Rectal smooth muscle tissue (tissue), 1 donor: ENCODE results near the gene HIGD1B.
"Not testable (repeated sequence)": the region's sequence is repeated elsewhere in the genome, so short reads cannot be mapped to it uniquely, and the experiment has no call there.

Experiments used
- H3K27ac ChIP-seq: one replicate; pipeline ENCODE4 v1.7.0; 2013; ENCODE audit warnings: low read depth, low read length, inconsistent platforms
- H3K27me3 ChIP-seq: one replicate; pipeline ENCODE4 v1.7.0; 2013; ENCODE audit warnings: low read length; ENCODE audit not compliant: control insufficient read depth, insufficient read depth
- H3K36me3 ChIP-seq: one replicate; pipeline ENCODE4 v1.7.0; 2013; ENCODE audit warnings: low read length; ENCODE audit not compliant: control insufficient read depth, insufficient read depth
- H3K4me1 ChIP-seq: one replicate; pipeline ENCODE4 v1.7.0; 2013; ENCODE audit warnings: low read length; ENCODE audit not compliant: control insufficient read depth, insufficient read depth
- H3K4me3 ChIP-seq: one replicate; pipeline ENCODE4 v1.7.0; 2013; ENCODE audit warnings: low read length
- H3K9ac ChIP-seq: one replicate; pipeline ENCODE4 v1.7.0; 2013; ENCODE audit warnings: low read length

The HIGD1B gene

GRCh38 chr17:44847586-44847985 lies at the start of gene HIGD1B:
Gene HIGD1B (plus strand): TSS chr17:44847883. CDS start chr17:44848153, 270 bp downstream.
- Histone ChIP-seq H3K27me3 (no peaks in the 10 kb centered on the region), H3K9ac (peak within 1 kb of the TSS; percentile 21), H3K4me1 (peaks cover 21% of the 10 kb centered on the region), H3K36me3 (peaks cover 11% of the 10 kb centered on the region), H3K27ac (no peak within 1 kb of the TSS), H3K4me3 (no peak within 1 kb of the TSS)

GRCh38 chr17:44798356-44798755 lies 49.3 kb upstream of the HIGD1B start:
- Histone ChIP-seq H3K9ac (no peak overlapping the region), H3K27ac (peak overlapping the region; percentile 84), H3K4me1 (peaks cover 53% of the 10 kb centered on the region)

GRCh38 chr17:44801880-44802279 lies 45.8 kb upstream of the HIGD1B start:
- Histone ChIP-seq H3K27ac (peak overlapping the region; percentile 91), H3K27me3 (no peaks in the 10 kb centered on the region), H3K4me3 (no peak overlapping the region), H3K4me1 (peaks cover 72% of the 10 kb centered on the region), H3K36me3 (no peaks in the 10 kb centered on the region), H3K9ac (no peak overlapping the region)

More at GRCh38 chr17:44798356-44798755, 49.3 kb upstream of the HIGD1B start:
- H3K36me3 ChIP-seq: no peaks in the 10 kb centered on the region
- H3K27me3 ChIP-seq: no peaks in the 10 kb centered on the region
- no peak overlapping the region for H3K4me3 ChIP-seq

GRCh38 chr17:44804302-44805089 lies 43.2 kb upstream of the HIGD1B start:
- Histone ChIP-seq H3K27me3 (no peaks in the 10 kb centered on the region), H3K36me3 (no peaks in the 10 kb centered on the region), H3K4me3 (peak overlapping the region; percentile 4), H3K4me1 (peaks cover 70% of the 10 kb centered on the region), H3K9ac (no peak overlapping the region), H3K27ac (peak overlapping the region; percentile 91)

DNA sequence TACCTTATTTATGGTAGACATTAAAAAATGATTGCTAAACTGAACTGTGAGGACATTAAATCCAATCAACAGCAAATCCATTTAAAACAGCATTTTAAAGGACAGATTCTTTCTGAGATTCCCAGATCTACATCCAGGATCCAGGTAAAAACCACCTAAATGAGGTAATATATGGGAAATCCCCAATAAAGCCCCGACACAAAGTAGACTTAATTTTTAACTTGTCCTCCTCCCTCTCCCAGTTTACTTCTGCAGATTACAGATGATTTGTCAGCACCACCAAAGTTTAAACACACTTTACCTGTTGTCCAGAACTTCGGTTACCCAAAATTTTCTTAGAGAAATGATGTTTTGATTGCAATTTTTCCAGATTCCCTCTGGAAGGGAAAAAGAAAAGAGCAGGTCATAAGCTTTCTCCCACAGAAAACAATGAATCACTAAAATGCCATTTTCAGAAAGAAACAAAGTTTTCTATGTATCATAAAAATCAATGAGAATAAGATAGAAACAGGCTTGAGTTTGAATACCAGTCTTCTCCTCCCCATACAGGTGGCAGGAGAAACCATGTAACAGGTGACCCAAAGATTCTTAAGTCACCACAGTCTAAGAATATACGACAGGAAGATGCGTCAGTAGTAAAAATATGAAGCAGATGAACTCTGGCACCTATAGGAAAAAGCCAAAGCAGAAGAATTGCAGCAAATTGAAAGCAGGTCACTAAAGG lies 40.4 kb upstream of the HIGD1B start:
- peaks cover 61% of the 10 kb centered on the region for H3K4me1 ChIP-seq

DNA sequence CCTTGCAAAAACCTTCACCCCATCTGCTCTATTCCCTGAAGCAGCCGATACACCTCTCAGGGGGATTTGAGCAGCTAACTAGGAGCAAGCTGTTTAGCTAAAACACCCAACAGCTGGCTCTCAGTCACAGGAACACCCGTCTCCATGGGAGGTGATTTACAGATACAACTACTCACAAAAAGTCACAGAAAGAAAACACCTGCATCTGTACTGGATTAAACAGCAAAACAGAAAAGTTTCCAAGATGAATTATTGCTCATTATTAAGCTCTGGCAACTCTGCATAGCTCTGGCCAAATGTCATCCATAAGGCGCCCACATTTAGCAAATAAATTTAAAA lies 39.9 kb upstream of the HIGD1B start:
- no peak overlapping the region for H3K4me3 ChIP-seq
- H3K27ac ChIP-seq: peak overlapping the region; percentile 78
- H3K9ac ChIP-seq: no peak overlapping the region
- H3K27me3 ChIP-seq: no peaks in the 10 kb centered on the region
- peaks cover 58% of the 10 kb centered on the region for H3K4me1 ChIP-seq
- H3K36me3 ChIP-seq: no peaks in the 10 kb centered on the region

More for the DNA sequence above, 40.4 kb upstream of the HIGD1B start:
- Histone ChIP-seq H3K9ac (no peak overlapping the region), H3K36me3 (no peaks in the 10 kb centered on the region), H3K27ac (peak overlapping the region; percentile 78), H3K4me3 (no peak overlapping the region), H3K27me3 (no peaks in the 10 kb centered on the region)

DNA sequence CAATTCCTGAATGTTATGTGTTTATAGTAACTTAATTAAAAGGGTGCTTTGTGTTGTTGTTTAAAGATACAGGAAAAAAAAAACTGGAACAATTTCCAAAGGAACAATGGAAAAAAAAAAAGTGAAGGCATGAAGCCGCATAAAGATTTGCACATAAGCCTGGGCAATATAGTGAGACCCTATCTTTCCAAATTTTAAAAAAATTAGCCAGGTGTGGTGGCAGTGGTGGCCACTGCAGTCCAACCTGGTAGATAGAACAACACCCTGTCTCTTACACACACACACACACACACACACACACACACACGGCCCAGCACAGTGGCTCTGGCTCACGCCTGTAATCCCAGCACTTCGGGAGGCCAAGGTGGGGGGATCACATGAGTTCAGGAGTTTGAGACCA lies 39.5 kb upstream of the HIGD1B start:
- Histone ChIP-seq H3K4me3 (no peak overlapping the region), H3K27me3 (no peaks in the 10 kb centered on the region), H3K27ac (peak overlapping the region; percentile 78), H3K4me1 (peaks cover 54% of the 10 kb centered on the region), H3K36me3 (no peaks in the 10 kb centered on the region), H3K9ac (no peak overlapping the region)

GRCh38 chr17:44808656-44809388 lies 38.9 kb upstream of the HIGD1B start:
- peak overlapping the region; percentile 78 for H3K27ac ChIP-seq
- not testable (repeated sequence) for H3K27me3 ChIP-seq

GRCh38 chr17:44812263-44812662 lies 35.4 kb upstream of the HIGD1B start:
- H3K27ac ChIP-seq: peak overlapping the region; percentile 64

More at GRCh38 chr17:44808656-44809388, 38.9 kb upstream of the HIGD1B start:
- not testable (repeated sequence) for H3K4me3 ChIP-seq, H3K9ac ChIP-seq, H3K36me3 ChIP-seq
- H3K4me1 ChIP-seq: peaks cover 47% of the 10 kb centered on the region

GRCh38 chr17:44818508-44818907 lies 29.2 kb upstream of the HIGD1B start:
- H3K27me3 ChIP-seq, H3K9ac ChIP-seq, H3K4me3 ChIP-seq, H3K36me3 ChIP-seq: not testable (repeated sequence)
- Histone ChIP-seq H3K4me1 (peaks cover 22% of the 10 kb centered on the region), H3K27ac (peak overlapping the region; percentile 48)

More at GRCh38 chr17:44812263-44812662, 35.4 kb upstream of the HIGD1B start:
- Histone ChIP-seq H3K4me1 (peaks cover 22% of the 10 kb centered on the region), H3K9ac (no peak overlapping the region), H3K27me3 (no peaks in the 10 kb centered on the region), H3K36me3 (no peaks in the 10 kb centered on the region), H3K4me3 (no peak overlapping the region)

DNA sequence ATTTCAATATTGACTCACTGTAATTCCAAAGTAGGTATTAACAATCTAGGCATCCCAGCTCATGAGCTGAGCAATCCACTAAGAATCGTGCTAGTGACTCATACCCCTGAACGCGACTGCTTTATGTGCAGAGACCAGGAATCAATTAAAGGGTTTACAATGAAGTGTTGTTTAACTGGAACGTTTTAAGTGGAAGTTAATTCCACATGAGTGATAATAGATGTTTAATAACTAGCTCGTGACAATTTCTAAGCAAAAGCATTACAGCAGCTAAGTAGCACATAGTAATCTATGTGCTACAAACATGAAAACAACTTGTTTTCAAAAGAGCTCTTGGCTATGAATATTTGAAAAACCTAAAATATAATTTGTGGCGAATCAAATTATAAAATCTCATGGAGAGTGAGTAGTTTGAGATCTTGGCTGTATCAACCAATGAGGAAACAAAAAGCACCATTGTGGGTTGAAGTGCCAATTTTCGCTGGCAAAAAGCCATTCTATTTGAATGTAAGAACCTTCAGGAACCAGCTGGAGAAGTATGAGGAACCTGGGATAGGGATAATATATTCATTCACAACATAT lies 27.0 kb upstream of the HIGD1B start:
- Histone ChIP-seq H3K27ac (peak overlapping the region; percentile 69), H3K4me1 (peaks cover 22% of the 10 kb centered on the region), H3K4me3 (no peak overlapping the region), H3K9ac (no peak overlapping the region), H3K36me3 (no peaks in the 10 kb centered on the region), H3K27me3 (no peaks in the 10 kb centered on the region)

GRCh38 chr17:44825236-44825635 lies 22.4 kb upstream of the HIGD1B start:
- not testable (repeated sequence) for H3K27me3 ChIP-seq, H3K9ac ChIP-seq, H3K4me3 ChIP-seq, H3K36me3 ChIP-seq
- H3K27ac ChIP-seq: peak overlapping the region; percentile 66
- peaks cover 12% of the 10 kb centered on the region for H3K4me1 ChIP-seq
